Measurements from ENCODE around the gene IGFN1.

IGFN1 gene

DNA sequence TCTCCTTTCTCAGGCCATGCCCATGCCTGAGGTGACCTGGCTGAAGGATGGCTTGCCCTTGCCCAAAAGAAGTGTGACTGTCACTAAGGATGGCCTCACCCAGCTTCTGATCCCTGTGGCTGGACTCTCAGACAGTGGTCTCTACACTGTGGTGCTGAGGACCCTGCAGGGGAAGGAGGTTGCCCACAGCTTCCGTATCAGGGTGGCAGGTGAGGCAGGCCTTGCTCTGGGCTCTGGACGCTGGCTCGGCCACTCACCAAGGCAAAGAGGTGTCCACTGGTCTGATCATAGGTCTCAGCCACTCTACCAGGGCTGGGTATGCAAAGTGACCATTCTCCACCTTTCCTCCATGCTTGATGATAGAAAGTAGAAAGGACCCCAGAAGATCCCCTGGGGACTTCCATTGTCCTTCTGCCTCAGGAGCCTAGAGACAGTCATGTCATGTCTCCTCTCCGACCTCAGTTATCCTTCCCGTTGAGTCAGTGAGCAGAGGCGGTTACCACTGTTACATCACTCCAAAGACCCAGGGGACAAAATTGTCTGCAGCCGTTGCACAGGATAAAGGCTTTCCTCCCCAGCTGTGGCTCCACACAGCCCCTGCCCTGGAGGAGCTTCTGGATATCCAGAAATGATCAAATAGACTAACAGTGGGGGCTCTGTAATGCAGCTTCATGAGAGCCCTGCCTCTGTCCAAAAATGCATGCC, 34.2 kb downstream of the IGFN1 start:
- H3K27ac ChIP-seq: no peak overlapping the region
- TF ChIP-seq, protein P1, sequence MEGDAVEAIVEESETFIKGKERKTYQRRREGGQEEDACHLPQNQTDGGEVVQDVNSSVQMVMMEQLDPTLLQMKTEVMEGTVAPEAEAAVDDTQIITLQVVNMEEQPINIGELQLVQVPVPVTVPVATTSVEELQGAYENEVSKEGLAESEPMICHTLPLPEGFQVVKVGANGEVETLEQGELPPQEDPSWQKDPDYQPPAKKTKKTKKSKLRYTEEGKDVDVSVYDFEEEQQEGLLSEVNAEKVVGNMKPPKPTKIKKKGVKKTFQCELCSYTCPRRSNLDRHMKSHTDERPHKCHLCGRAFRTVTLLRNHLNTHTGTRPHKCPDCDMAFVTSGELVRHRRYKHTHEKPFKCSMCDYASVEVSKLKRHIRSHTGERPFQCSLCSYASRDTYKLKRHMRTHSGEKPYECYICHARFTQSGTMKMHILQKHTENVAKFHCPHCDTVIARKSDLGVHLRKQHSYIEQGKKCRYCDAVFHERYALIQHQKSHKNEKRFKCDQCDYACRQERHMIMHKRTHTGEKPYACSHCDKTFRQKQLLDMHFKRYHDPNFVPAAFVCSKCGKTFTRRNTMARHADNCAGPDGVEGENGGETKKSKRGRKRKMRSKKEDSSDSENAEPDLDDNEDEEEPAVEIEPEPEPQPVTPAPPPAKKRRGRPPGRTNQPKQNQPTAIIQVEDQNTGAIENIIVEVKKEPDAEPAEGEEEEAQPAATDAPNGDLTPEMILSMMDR (conservative IDR thresholded peaks at IDR 0.05): no peak

DNA sequence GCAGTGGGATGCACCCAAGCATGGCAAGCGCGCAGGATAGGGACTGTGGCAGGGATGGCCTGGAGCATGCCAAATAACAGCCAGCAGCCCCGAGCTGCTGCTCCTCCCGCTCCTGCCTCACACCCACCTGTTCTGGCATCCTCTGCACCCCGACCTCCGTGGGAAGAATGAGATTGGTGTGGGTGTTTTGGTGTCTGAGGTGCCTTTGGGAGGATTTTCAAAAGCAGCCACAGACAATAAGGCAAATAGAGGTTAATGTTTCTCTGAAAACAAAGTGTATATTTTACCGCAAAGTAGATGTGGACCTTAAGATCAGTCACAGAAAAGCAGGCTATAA, 35.5 kb downstream of the IGFN1 start:
- no peak overlapping the region for H3K27ac ChIP-seq
- TF ChIP-seq, protein P1 (conservative IDR thresholded peaks at IDR 0.05): no peak

DNA sequence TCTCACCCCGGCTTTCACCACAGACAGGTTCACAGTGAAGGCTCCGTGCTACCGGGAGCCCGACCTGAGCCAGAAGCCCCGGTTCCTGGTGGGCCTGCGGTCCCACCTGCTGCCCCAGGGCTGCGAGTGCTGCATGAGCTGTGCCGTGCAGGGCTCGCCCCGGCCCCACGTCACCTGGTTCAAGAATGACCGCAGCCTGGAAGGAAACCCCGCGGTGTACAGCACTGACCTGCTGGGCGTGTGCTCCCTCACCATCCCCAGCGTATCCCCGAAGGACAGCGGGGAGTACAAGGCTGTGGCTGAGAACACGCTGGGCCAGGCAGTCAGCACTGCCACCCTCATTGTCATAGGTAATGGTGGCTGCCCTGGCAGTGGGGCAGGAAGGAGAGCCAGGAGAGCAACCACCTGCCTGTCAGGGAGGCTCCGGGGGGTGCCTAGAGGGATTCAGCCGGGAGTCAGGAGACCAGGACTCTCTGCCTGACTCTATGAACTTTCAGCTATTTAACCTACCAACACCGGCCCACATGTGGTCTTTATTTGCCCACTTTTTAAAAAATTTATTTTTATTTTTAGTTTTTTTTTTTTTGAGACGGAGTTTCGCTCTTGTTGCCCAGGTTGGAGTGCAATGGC, 36.4 kb downstream of the IGFN1 start:
- TF ChIP-seq, protein P1 (conservative IDR thresholded peaks at IDR 0.05): no peak
- no peak overlapping the region for H3K27ac ChIP-seq

DNA sequence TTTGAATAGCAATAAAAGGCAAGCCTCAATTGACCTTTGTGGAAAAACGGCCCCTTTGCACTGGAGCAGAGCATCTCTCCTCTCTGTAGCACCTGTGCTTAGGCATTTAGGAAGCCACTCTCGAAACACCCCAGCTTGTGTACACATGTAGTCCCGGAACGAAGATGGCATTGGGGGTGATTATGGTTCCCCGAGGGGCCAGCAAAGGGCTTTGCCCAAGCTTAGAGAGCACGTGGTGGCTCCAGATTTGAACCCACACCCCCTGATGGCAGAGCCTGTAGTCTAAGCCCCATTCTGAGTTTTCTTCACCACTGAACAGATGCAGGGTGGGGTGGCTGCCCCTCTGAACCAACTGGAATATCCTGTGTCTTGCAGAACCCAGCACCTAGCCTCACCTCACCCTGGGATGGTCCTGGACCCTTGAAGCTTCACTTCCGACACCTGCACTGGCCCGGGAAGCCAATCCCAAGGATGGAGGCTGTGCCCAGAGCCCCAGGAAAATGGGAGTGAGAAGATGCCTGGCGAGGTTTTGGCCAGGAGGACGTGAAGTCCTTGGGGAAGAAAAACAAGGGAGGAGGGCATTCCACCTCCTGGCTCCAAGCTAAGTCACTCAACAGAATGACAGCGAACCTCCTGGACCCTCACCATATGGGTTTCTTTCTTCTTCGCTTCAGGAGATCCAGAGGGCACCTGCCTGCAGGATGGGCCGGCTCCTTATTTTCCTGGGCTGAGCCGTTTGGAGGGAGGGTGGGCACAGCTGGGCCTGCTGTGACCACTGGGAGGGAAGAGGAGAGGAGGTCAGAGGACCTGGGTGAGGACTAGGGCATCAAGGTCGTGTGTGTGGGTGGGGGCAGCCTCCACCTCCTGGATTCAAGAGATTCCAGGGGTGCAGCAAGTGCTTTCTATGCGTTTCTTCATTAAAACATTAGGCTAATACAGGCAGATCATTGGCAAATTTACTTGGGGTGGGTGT, 37.7 kb downstream of the IGFN1 start:
- TF ChIP-seq, protein P1 (conservative IDR thresholded peaks at IDR 0.05): no peak

DNA sequence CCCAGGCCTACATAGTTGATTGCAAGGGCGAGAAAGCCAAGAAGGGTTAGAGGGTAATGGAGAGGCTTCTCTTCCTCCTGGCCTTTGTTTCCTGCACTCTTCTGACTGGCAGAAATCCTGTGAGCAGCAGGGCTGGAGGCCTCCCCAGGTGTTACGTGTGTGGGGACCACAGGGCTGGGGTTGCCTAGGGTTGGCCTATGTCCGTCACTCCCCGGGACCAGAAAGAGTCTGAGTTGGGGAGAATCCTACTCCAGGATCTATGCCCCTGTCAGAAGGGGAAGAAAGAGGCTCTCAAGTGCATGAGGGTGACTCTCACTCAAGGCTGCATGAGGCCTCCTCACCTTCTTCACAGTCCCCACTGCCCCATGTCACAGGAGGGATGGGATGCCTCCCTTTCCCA, 38.5 kb downstream of the IGFN1 start:
- TF ChIP-seq, protein P1 (conservative IDR thresholded peaks at IDR 0.05): no peak
- H3K27ac ChIP-seq: no peak overlapping the region

More for the DNA sequence above, 37.7 kb downstream of the IGFN1 start:
- H3K27ac ChIP-seq: no peak overlapping the region

DNA sequence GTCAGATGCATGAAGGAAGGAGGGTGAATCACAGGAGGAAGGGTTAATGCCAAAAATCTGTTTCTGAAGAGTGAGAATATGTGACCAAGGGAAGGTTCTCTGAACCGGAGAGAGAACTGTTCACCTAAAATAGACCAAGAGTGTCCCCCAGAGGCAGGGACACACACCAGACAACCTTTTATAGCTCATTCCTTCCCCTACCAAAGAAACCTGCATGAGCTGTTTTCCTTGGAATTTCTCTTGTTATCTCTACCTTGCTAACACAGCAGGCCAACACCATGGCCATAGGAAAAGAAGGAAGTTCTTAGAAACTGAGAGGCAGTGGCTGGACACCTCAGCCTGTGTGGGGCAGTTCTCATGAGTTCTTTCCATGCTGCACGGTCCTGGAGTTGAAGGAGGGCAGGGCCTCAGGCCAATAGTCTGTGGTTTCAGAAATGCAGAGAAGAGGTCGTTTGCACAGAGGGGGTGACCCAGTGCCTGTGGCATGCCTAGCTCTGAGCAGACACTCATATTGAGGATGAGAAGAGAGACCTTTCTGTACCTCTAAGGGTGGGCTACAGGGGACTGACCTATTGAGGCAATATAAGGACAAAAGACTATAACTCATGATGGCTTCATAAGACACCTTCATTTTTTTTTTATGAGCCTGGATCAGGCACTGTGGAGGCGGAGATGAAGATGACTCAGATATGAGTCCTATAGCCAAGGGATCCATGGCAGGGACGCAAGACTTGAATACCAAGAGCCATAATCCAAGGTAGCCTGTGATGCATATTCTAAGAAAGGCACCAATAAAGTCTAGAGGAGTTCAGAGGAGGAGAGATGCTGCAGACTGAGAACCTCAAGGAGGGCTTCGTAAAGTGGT, 39.4 kb downstream of the IGFN1 start:
- H3K27ac ChIP-seq: no peak overlapping the region
- TF ChIP-seq, protein P1 (conservative IDR thresholded peaks at IDR 0.05): no peak
